DOHH2 (cell line): ENCODE results near the gene LSM2.
A peak's percentile ranks its signal among the peaks of the same experiment; 100 is the strongest.
"Not testable (repeated sequence)": the region's sequence is repeated elsewhere in the genome, so short reads cannot be mapped to it uniquely, and the experiment has no call there.

ENCODE experiments used
- H3F3A ChIP-seq: fragments of 200-600 bp; sonication (generic), shearing (Covaris generic); 2 replicates; pipeline ENCODE4 v1.6.0; 2016; ENCODE audit warnings: antibody characterized with exemption, mild to moderate bottlenecking; ENCODE audit not compliant: control insufficient read depth, insufficient read depth
- H3K27ac ChIP-seq: fragments of 200-600 bp; sonication (generic); 2 replicates; pipeline ENCODE4 v1.5.1; 2014; ENCODE audit warnings: low read depth, mild to moderate bottlenecking, low read length, moderate library complexity
- H3K27me3 ChIP-seq: fragments of 200-600 bp; sonication (generic); 2 replicates; pipeline ENCODE4 v1.6.1; 2014; ENCODE audit warnings: mild to moderate bottlenecking, low read length, mixed read lengths; ENCODE audit not compliant: control insufficient read depth
- H3K36me3 ChIP-seq: fragments of 200-600 bp; sonication (generic); 2 replicates; pipeline ENCODE4 v1.6.1; 2014; ENCODE audit warnings: mild to moderate bottlenecking, low read length, moderate library complexity, mixed read lengths; ENCODE audit not compliant: control insufficient read depth
- H3K4me1 ChIP-seq: fragments of 200-600 bp; sonication (generic); 2 replicates; pipeline ENCODE4 v1.6.1; 2014; ENCODE audit warnings: mild to moderate bottlenecking, low read length, mixed read lengths; ENCODE audit not compliant: control insufficient read depth
- H3K4me2 ChIP-seq: fragments of 200-600 bp; sonication (generic); 2 replicates; pipeline ENCODE4 v1.6.0; 2014; ENCODE audit warnings: mild to moderate bottlenecking, low read length, moderate library complexity
- H3K4me3 ChIP-seq: fragments of 200-600 bp; sonication (generic); 2 replicates; pipeline ENCODE4 v1.5.1; 2014; ENCODE audit warnings: mild to moderate bottlenecking, low read length, mixed read lengths
- H3K79me2 ChIP-seq: fragments of 200-600 bp; sonication (generic); 2 replicates; pipeline ENCODE4 v1.6.1; 2014; ENCODE audit warnings: mild to moderate bottlenecking, low read length, mixed read lengths; ENCODE audit not compliant: control insufficient read depth
- H3K9me2 ChIP-seq: fragments of 200-600 bp; sonication (generic); replicated peaks from 2 replicates; pipeline ENCODE4 v1.6.1; 2014; ENCODE audit warnings: mild to moderate bottlenecking, low read length, mixed read lengths; ENCODE audit not compliant: control insufficient read depth
- H3K9me3 ChIP-seq: fragments of 200-600 bp; sonication (generic); 2 replicates; pipeline ENCODE4 v1.6.1; 2014; ENCODE audit warnings: antibody characterized with exemption, low read length, mixed read lengths; ENCODE audit not compliant: control insufficient read depth, insufficient read depth
- H4K20me1 ChIP-seq: fragments of 200-600 bp; sonication (generic); 2 replicates; pipeline ENCODE4 v1.6.0; 2014; ENCODE audit warnings: low read depth, mild to moderate bottlenecking, antibody characterized with exemption, low read length, moderate library complexity; ENCODE audit not compliant: control insufficient read depth, insufficient read depth
- CTCF ChIP-seq: fragments of 200-600 bp; sonication (generic); IDR thresholded peaks from one replicate; pipeline ENCODE4 v1.5.1; 2014; ENCODE audit warnings: antibody characterized with exemption, mild to moderate bottlenecking, low read depth, low read length; ENCODE audit not compliant: poor library complexity, severe bottlenecking
- EZH2phosphoT487 ChIP-seq: fragments of 200-600 bp; sonication (generic); IDR thresholded peaks from 2 replicates; pipeline ENCODE4 v1.6.1; 2017; ENCODE audit warnings: borderline replicate concordance, mild to moderate bottlenecking, antibody characterized with exemption, low read length, moderate library complexity, mixed read lengths

The LSM2 gene

GRCh38 chr6:31795616-31796298, 11.0 kb downstream of the LSM2 start, which contains the start of gene VARS1:
TSS of gene VARS1 (minus strand) at chr6:31795752. CDS start at chr6:31795217, 535 bp downstream.
- peak within 1 kb of the TSS; percentile 89 for H3K4me2 ChIP-seq
- H4K20me1 ChIP-seq, result no peaks in the 10 kb centered on the region
- H3K9me3 ChIP-seq, result no peaks in the 10 kb centered on the region
- peaks cover 38% of the 10 kb centered on the region for H3K79me2 ChIP-seq
- H3K4me1 ChIP-seq, result peaks cover 46% of the 10 kb centered on the region
- peak within 1 kb of the TSS; percentile 71 for H3K27ac ChIP-seq
- peak within 1 kb of the TSS; percentile 97 for H3K4me3 ChIP-seq
- peaks cover 53% of the 10 kb centered on the region for H3K36me3 ChIP-seq
- peaks cover 17% of the 10 kb centered on the region for H3F3A ChIP-seq
- H3K9me2 ChIP-seq, result no peaks in the 10 kb centered on the region
- TF ChIP-seq EZH2phosphoT487 (no peak), CTCF (peak; percentile 68)
- H3K27me3 ChIP-seq, result no peaks in the 10 kb centered on the region

- peak overlapping the region; percentile 89 for H3K4me2 ChIP-seq
- peak overlapping the region; percentile 60 for H3K27ac ChIP-seq
- no peaks in the 10 kb centered on the region for H3K9me2 ChIP-seq
- peaks cover 60% of the 10 kb centered on the region for H3K36me3 ChIP-seq
- no peaks in the 10 kb centered on the region for H4K20me1 ChIP-seq
- TF ChIP-seq EZH2phosphoT487 (no peak), CTCF (no peak)
- H3K9me3 ChIP-seq, result no peaks in the 10 kb centered on the region
- peak overlapping the region; percentile 97 for H3K4me3 ChIP-seq
- H3K27me3 ChIP-seq, result no peaks in the 10 kb centered on the region
- peaks cover 41% of the 10 kb centered on the region for H3K79me2 ChIP-seq
- peaks cover 53% of the 10 kb centered on the region for H3K4me1 ChIP-seq
- peaks cover 21% of the 10 kb centered on the region for H3F3A ChIP-seq
Measured at GRCh38 chr6:31794866-31795615, 11.7 kb downstream of the LSM2 start.

- Histone ChIP-seq H3F3A (peaks cover 21% of the 10 kb centered on the region), H3K4me2 (peak overlapping the region; percentile 89), H3K27ac (peak overlapping the region; percentile 60), H3K4me3 (peak overlapping the region; percentile 97), H3K9me2 (no peaks in the 10 kb centered on the region), H3K79me2 (peaks cover 41% of the 10 kb centered on the region), H4K20me1 (no peaks in the 10 kb centered on the region), H3K27me3 (no peaks in the 10 kb centered on the region), H3K36me3 (peaks cover 61% of the 10 kb centered on the region), H3K9me3 (no peaks in the 10 kb centered on the region), H3K4me1 (peaks cover 59% of the 10 kb centered on the region)
- TF ChIP-seq CTCF, result no peak
- TF ChIP-seq EZH2phosphoT487, result no peak
Measured at GRCh38 chr6:31794294-31794865, 12.4 kb downstream of the LSM2 start.

- Histone ChIP-seq H3K4me2 (peak overlapping the region; percentile 89), H3F3A (peaks cover 22% of the 10 kb centered on the region), H3K36me3 (peaks cover 62% of the 10 kb centered on the region), H3K27ac (peak overlapping the region; percentile 60; the same call in 1 of the 2 replicates), H3K79me2 (peaks cover 42% of the 10 kb centered on the region), H3K4me1 (peaks cover 61% of the 10 kb centered on the region), H3K4me3 (peak overlapping the region; percentile 97)
- H3K27me3 ChIP-seq, H4K20me1 ChIP-seq, H3K9me3 ChIP-seq, H3K9me2 ChIP-seq: not testable (repeated sequence)
Measured at GRCh38 chr6:31793927-31794245, 12.9 kb downstream of the LSM2 start.
